GM23248 (cell line): Measurements from ENCODE around the gene BMP2.

ENCODE experiments used
- EZH2 ChIP-seq: fragments of 200-600 bp; sonication (generic); IDR thresholded peaks from 2 replicates; pipeline ENCODE4 v1.6.1; 2018; ENCODE audit warnings: antibody characterized with exemption, mild to moderate bottlenecking; ENCODE audit not compliant: insufficient read depth, poor library complexity, severe bottlenecking
- EZH2phosphoT487 ChIP-seq: fragments of 200-600 bp; sonication (generic); IDR thresholded peaks from 2 replicates; pipeline ENCODE4 v1.6.1; 2018; ENCODE audit warnings: antibody characterized with exemption, moderate library complexity, mild to moderate bottlenecking, low read depth; ENCODE audit not compliant: insufficient read depth

DNA sequence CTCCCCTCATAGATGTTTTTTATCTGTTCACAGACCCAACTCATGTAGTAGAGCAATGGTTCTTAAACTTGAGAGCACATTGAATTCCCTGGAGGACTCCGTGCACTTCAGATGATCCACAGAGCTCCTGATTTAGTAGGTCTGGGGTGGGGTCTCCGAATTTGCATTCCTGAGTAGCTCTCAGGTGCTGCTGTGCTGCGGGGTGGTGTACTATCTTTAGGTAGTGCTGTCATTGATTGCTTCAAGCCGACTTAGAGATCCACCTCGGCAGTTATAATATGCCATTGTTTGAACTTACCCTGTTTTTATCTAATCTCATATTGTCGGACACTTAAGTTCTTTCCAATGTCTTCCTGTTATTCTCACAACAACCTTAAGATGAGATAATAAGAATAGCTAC lies 45.0 kb downstream of the BMP2 start:
- TF ChIP-seq EZH2, result no peak
- no peak for TF ChIP-seq EZH2phosphoT487
